ENCODE results near the gene TBCD. TPM values are rescaled to one million over a fixed set of nuclear protein-coding genes. Genes with fewer than 3 reads are reported as not detected.

TBCD gene
- total and polyA plus RNA-seq, 9 of the 15 experiments (the other 6 are each of a cell fraction or from before 2014, with no cell fraction given) = 8.9 to 98.5 (median 28.0) TPM

DNA sequence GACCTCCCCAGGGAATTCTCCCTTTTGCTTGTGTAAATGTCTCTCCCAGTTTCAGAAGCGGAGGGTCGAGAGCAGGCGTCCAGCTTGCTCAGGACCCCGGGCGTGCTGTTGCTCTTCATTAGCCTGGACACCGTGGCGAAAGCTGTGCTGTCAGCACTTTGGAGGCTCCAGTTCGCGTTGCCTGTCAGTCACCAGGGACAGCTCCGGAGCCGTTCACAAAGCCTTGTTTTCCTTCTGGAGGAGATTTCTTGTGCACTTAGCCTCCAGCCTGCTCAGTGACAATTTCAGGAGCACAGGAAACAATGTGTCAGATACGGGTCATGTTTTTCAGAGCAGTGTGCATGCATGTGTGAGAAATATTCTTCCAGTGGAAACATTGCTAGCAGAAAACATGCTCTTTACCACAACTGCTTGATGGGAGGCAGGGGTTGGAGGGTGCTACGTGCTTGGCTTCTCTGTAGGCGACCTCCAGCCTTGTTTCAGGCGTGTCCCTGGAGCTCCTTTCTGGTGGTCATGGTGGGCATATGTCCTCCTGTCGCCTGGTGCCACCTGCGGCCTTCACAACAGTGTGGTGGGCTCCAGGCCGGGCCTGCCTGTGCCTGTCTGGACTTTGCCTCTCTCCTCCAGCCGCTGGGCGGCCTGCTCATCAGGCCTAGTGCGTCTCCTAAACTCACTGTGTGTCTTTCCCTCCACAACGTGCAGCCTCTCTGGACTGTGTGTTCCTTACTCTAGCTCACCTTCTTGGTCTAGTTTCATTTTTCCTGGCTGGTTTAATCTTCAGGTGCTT lies 59.0 kb downstream of the TBCD start (continued):
- TF ChIP-seq, protein P1, sequence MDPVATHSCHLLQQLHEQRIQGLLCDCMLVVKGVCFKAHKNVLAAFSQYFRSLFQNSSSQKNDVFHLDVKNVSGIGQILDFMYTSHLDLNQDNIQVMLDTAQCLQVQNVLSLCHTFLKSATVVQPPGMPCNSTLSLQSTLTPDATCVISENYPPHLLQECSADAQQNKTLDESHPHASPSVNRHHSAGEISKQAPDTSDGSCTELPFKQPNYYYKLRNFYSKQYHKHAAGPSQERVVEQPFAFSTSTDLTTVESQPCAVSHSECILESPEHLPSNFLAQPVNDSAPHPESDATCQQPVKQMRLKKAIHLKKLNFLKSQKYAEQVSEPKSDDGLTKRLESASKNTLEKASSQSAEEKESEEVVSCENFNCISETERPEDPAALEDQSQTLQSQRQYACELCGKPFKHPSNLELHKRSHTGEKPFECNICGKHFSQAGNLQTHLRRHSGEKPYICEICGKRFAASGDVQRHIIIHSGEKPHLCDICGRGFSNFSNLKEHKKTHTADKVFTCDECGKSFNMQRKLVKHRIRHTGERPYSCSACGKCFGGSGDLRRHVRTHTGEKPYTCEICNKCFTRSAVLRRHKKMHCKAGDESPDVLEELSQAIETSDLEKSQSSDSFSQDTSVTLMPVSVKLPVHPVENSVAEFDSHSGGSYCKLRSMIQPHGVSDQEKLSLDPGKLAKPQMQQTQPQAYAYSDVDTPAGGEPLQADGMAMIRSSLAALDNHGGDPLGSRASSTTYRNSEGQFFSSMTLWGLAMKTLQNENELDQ (CRISPR knock-in tag; IDR thresholded peaks at IDR 0.05; ENCODE audit: borderline replicate concordance) = no peak
- TF ChIP-seq ZNF24 (IDR thresholded peaks at IDR 0.05) = no peak
- TF ChIP-seq, protein P2, sequence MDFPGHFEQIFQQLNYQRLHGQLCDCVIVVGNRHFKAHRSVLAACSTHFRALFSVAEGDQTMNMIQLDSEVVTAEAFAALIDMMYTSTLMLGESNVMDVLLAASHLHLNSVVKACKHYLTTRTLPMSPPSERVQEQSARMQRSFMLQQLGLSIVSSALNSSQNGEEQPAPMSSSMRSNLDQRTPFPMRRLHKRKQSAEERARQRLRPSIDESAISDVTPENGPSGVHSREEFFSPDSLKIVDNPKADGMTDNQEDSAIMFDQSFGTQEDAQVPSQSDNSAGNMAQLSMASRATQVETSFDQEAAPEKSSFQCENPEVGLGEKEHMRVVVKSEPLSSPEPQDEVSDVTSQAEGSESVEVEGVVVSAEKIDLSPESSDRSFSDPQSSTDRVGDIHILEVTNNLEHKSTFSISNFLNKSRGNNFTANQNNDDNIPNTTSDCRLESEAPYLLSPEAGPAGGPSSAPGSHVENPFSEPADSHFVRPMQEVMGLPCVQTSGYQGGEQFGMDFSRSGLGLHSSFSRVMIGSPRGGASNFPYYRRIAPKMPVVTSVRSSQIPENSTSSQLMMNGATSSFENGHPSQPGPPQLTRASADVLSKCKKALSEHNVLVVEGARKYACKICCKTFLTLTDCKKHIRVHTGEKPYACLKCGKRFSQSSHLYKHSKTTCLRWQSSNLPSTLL (IDR thresholded peaks at IDR 0.05) = no peak

DNA sequence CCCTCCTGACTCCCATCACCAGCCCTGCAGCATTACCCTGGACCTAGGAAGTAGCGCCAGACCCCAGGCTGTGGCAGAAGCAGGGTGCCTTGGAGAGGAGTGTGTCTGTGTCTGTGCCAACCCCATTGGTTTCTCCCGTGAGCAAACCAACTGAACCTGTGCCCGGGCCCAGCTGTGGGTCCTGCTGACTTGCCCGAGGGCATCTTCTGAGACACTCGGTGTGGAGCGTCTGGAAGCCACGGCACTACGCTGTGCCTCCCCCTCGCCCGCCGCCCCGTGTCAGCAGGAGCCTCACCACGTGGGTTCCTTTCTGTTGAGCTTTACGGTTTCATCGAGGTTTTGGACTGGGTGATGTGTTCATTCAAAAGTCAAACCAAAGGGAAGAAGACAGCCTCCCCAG lies 60.2 kb downstream of the TBCD start:
- Histone ChIP-seq H3K4me2 (ENCODE audit: insufficient read depth, low read length) (no peak overlapping the region), H3K27ac (ENCODE audit: extremely low read depth, low read depth, low read length) (no peak overlapping the region), H3K4me1 (replicated peaks in 1 of 2; ENCODE audit: control insufficient read depth in 2 of 2, insufficient read depth in 2 of 2, low read length in 2 of 2) (peaks cover 0 to 15% of the 10 kb centered on the region in 2 experiments; a peak in 1 of 5 replicates), H3K9me3 (replicated peaks; ENCODE audit: control insufficient read depth, insufficient read depth, low read depth, low read length) (no peaks in the 10 kb centered on the region), H3K79me2 (ENCODE audit: control insufficient read depth, insufficient read depth, low read length) (no peaks in the 10 kb centered on the region), H2AFZ (ENCODE audit: low read depth, low read length) (no peak overlapping the region), H3K9me1 (ENCODE audit: control insufficient read depth, insufficient read depth, low read length) (no peaks in the 10 kb centered on the region), H3K27me3 (ENCODE audit: control insufficient read depth in 2 of 2, insufficient read depth in 2 of 2, low read length in 2 of 2) (no peaks in the 10 kb centered on the region), H4K20me1 (replicated peaks; ENCODE audit: control insufficient read depth, insufficient read depth, low read length) (no peaks in the 10 kb centered on the region), H3K36me3 (ENCODE audit: control insufficient read depth, insufficient read depth, low read length) (peaks cover 73% of the 10 kb centered on the region; the same call in 2 of the 3 replicates), H3K4me3 (no peak overlapping the region), H3K9ac (ENCODE audit: insufficient read depth in 1 of 2, low read depth in 2 of 2, low read length in 2 of 2) (no peak overlapping the region; a peak in 1 of 4 replicates)
- ATAC-seq (no peak), FAIRE-seq (no peak), DNase-seq (ENCODE audit: extremely low read depth in 1 of 4, low spot score in 3 of 4) (no peak)
- POLR2A ChIA-PET = no interaction called here
- WGBS (ENCODE audit: insufficient coverage, low coverage, missing lambda C conversion rate) = 84% methylated on average over 14 of the region's 15 CpGs
- in situ Hi-C loops (cut with MboI) (no loop called here), intact Hi-C loops (cut with micrococcal nuclease) (no loop called here)
- CTCF ChIA-PET (ENCODE audit: low intra/inter-chr PET ratio) = no interaction called here
- BruUV-seq (replicated peaks) = no TSS peak
- TF ChIP-seq POLR2G (IDR thresholded peaks at IDR 0.05; ENCODE audit: low read depth, low read length) (0 out of 2 replicates have a peak, but pooled peaks have one; percentile 24), ZNF133 (CRISPR knock-in tag; IDR thresholded peaks at IDR 0.05) (no peak)
